HG03558 (cell line): Measurements from ENCODE around the gene DNAJB4.
A peak's percentile ranks its signal among the peaks of the same experiment; 100 is the strongest.
"Not testable (repeated sequence)": the region's sequence is repeated elsewhere in the genome, so short reads cannot be mapped to it uniquely, and the experiment has no call there.

ENCODE experiments used
- ATAC-seq: cut with Tn5 transposase; IDR thresholded peaks from one replicate; pipeline ENCODE4 v1.9.1; 2021; ENCODE audit warnings: moderate number of reproducible peaks; ENCODE audit not compliant: unreplicated experiment; ENCODE audit errors: extremely low read depth

DNAJB4 gene

DNA sequence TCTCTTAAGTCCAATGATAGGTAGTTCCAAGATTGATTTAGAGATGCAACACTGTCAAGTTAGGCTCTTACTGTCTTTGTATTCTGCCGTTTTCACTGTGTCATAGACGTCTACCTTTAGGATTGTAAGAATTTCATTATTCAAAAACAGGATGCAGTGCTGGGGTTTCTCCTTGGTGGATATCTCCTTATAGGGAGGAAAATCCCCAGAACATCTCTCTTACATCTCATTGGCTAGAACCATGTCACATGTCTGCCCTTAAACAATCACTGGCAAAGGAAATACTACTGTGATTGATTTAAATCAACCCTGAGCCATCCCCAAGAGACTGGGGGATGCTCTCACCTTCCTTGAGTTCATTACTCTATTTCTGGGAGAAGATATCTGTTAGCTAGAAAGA lies 15.0 kb upstream of the DNAJB4 start:
- ATAC-seq = no peak

DNA sequence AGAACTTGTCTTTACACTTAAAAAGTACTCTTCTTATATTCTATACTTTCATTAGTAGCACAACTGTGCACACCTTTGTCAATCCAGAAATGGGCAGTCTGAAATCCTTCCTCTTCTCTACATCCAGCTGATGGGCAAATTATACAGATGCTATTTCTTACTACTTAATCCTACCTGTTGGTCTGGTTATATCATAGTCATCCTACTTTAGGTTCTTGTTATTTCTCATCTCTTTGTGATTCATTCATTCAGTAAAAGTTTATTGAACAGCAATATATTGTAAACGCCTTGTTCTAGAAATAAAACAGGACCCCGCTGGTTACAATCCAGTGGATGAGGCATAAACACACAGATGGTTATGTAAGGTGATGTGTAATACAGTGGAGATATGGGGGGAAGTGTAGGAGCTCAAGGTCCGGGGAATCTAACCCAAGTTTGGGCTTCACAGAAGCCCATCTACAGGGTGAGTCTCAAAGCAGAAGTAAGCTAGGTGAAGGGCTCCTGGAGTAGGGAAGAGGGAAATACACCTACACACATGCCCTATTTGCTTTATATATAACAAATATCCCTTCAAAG lies 14.0 kb upstream of the DNAJB4 start:
- no peak for ATAC-seq

DNA sequence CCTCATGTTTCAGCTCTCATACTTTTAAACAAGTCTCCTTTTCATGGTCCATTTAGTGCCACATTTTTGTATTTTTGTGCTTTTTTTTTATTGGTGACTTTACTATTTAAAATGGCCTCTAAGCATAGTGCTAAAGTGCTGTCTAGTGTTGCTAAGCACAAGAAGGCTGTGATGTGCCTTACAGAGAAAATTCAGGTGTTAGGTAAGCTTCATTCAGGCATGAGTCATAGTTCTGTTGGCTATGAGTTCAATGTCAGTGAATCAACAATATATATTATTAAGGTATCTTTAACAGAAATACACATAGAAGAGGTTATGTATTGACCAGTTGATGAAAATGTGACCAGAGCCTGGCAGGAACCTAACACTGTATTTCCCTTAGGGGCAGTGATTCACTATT lies 13.1 kb upstream of the DNAJB4 start:
- ATAC-seq = no peak

DNA sequence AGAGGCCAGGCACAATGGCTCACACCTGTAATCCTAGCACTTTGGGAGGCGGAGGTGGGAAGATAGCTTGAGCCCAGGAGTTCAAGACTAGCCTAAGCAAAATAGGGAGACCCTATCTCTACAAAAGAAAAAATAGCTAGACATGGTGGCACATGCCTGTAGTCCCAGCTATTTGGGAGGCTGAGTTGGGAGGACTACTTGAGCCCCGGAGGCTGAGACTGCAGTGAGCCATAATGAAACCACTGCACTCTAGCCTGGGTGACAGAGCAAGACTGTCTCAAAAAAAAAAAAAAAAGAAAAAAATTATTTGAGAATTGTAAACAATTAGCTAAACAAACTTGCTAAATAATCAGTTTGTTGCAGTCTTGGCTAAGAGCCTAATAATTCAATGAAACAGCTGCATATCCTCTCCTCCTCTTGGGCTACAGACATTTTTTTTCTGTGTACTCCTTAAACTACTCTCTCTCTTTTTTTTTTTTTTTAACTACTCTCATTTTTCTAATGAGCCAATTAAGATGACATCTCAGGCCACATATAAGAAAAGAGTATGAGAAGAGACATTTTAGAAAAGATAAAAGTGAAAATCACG lies 10.5 kb upstream of the DNAJB4 start:
- no peak for ATAC-seq

DNA sequence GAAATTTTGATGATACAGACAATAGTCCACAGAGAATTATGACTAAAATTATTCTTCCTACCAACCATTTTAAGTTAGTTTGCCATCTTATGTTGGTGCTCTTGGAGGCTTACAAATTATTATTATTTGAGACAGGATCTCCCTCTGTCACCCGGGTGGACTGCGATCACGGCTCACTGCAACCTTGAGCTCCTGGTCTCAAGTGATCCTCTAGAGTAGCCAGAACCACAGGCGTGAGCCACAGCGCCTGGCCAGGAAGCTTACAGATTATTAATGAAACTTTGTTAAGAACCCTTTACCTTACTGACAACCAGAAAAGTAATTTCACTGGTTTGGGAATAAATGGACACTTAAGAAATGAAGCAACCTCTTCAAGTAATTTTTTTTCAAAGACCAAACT lies 8.0 kb upstream of the DNAJB4 start:
- ATAC-seq = no peak

DNA sequence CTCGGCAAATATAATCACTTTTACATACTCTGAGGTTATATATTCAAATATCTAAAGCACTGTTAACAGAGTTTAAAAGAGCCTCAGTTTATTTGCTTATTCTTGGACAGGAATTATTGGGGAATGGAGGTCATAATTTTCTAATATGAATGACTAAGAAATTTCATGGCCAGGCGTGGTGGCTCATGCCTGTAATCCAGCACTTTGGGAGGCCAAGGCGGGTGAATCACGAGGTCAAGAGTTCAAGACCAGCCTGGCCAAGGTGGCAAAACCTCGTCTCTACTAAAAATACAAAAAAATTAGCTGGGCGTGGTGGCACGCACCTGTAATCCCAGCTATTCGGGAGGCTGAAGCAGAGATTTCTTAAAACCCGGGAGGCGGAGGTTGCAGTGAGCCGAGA lies 4.2 kb upstream of the DNAJB4 start:
- not testable (repeated sequence) for ATAC-seq

DNA sequence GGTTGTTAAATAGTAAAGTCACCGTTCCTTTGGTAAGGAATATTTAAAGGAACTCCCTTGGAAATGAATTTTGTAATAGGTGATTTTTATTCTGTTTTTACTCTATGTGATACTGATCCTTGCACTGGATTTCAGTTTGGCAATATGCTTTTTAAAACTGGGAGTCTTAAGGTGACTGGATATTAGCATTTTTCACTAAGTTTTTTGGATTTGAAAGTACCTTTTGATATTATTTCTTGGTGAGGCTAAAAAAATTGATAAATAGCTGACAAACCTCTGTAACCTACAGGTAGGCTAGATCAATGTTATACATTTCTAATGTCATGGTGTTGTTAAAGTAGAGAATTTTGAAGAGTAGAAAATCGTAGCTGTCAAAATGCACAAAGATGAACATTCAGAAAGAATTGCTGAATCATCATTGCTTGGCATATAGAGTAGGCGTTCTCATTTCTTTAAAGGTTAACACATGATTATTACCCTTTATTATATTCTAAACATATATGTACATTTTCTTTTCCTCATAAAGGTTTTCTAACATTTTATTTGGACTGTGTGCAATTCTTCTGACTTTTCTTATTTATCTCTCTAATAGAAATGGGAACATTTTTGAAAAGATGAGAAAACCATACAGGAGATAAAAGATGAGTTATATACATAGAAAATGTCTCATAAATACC lies 1.5 kb upstream of the DNAJB4 start:
- no peak for ATAC-seq

DNA sequence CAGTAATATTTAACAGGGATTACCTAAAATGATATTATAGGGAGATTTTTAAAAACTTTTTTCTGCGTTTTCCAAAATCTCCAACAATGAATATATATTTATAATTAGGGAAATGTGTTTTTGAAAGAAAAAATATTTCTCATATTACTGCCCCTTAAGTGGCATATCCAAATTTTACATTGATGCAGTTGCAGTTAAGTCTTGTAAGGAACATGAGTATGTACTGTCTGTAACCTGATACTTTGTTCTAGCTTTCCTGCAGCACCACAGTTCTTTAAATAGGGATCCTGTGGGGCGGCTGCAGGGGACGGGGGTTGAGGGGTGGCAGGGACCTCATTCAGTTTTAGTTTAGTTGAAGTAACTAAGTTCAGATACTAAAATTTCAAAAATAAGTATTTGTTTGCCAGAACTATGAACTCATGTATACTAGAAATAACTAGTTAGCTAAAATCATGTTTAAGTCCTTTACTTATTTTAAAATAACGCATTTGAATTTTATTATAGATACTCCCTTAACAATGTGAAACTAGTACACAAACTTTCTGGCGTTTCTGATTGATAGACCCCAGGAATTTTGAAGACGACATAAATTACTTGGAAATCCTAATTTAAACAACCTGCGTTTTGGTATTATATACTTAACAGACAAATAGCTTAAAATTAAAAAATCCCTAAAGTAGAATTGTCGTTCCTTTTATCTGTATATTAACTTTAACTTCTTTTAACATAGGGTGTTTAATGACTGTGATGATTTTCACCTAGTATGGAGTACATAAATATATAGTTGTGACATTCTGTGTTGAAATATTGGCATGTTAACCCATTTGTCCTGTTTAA lies 639 bp upstream of the DNAJB4 start:
- peak; percentile 18 for ATAC-seq

DNA sequence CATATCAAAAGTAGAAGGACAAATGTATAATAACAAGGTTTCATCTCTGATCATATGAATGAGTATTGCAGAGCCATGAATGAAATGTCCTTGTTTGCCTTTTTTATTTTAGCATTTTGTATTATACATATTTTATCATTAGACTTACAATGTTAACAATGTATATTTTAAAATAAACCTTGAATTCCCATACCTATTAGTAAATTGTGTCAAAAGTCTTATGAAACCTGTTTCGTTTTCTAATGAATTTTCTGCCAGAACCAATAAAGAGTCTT lies 646 bp downstream of the DNAJB4 start:
- ATAC-seq = no peak

DNA sequence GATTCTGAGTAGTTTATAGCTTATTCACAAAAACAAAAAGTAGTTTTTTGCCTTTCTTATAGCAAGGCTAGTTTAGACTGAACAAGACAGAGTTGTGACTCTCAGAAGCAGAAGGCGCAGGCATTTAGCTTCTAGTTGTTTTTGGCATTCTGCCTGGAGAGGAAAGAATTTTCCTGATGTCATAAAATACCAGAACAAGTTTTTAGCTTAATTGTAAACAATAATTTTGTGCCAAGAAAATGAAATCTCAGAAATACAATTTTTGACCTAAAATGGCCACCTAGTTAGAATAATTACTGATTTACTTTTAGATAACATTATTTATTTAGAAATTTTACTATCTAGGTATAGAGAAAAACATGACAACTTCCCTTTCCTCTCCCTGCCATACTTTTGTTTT lies 1.0 kb downstream of the DNAJB4 start:
- no peak for ATAC-seq

DNA sequence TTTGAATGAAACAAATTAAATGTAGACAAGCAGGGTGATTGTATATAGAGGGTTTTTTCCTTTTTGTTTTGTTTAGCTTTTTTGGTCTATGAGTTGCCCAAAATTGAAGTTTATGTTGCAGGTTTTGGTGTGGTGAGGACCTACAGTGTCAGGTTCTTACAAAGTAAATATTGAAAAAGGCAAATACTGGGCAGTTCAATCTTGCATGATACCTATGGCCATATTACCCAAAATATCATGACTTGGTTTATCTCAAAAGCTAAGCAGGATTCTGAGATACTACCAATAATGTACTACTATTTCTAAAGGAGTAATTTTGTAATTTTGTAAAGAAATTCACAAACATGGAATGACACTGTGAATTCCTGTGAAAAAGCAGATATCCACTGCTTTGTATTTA lies 1.8 kb downstream of the DNAJB4 start:
- no peak for ATAC-seq

DNA sequence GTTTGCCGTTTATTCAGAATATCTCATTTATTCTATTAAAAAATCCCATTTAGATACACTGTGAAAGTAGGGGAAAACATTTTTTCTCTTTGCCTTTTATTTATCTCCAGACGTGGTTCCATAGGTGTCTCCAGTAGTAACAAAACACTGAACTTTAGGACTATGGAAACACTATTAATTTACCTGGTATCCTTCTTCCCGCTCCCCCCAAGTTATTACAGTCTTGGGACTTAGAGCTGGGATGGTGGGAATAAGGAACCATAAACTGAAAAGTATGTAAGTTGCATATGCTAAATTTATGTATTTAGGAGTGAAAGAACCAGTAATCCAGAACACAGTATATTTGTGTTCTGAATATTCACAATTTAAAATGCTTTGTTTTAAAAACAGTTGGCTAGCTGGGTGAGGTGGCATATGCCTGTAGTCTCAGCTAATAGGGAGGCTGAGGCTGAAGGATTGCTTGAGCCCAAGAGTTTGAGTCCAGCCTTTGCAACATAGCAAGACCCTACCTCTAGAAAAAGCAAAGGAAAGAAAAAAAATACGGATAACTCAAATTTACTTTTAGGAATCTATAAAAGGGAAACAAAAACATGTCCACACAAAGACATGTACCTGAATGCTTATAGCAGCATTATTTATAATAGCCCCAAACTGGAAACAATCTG lies 3.1 kb downstream of the DNAJB4 start:
- ATAC-seq = no peak

DNA sequence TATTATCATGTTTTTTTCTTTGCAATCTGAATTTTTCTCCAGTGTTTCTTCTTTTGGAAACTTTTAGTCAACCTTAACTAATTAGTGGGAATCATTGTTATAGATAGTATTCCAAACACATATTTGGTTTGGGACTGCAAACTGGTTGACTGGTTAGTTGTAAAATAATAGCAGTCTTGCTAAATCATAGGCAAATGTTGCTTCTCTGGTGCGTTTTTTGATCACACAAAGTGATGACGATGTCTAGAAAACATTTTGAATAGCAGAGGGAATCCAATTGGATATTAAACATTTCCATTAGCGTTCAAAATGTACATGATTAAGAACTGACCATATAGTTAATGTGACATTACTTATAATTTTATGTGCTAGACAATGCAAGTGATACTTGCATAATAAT lies 4.5 kb downstream of the DNAJB4 start:
- no peak for ATAC-seq

DNA sequence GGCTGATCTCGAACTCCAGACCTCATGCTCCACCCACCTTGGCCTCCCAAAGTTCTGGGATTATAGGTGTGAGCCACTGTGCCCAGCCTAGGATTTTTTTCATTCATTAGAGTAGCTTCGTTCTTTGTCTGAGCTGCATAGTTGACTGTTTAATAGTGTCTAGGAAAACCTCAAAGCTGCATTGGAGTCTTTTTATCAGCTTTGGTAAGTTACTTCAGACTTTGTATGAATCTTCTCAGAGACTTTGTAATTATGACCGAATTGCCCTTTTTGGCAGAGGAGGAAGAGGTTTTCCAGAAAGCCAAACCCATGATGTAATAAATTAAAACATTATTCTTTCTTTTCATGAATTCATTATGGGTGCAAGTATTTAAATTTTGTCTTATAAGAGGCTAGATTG lies 5.1 kb downstream of the DNAJB4 start:
- ATAC-seq = no peak

DNA sequence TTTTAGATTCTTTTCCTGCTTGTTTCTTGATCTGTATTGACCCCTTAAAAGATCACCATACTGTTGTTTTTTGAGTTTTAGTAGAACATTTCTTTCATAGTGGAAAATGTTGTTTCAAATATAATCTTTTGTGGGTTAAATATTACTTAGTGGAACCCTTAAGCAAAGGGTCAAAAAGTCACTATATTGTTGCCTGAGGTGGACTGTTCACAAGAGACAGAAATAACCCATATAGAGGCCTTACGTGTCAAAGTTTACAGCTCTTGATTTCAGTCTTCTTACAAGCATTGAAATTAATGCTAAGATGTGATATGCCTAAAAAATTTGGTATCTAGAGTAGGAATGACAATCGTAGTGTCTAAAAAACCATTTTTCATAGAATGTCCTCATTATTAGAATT lies 6.3 kb downstream of the DNAJB4 start:
- no peak for ATAC-seq

DNA sequence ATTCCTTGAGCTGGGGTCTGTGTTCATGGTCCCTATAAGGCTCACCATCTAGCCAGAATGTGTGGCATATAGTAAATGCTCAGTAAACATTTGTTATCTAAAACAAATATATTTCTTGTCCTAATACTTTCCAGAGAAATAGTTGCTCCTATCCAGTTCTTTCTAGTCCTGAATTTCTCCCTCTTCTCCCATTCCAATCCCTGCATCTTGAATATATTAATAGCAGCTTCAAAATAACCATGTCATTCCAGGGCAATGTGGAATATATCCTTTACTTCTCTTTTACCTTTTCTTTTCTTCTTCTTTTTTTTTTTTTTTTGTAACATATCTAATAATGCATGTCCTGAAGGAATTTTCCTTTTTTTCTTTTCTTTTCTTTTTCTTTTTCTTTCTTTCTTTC lies 10.4 kb downstream of the DNAJB4 start:
- no peak for ATAC-seq

DNA sequence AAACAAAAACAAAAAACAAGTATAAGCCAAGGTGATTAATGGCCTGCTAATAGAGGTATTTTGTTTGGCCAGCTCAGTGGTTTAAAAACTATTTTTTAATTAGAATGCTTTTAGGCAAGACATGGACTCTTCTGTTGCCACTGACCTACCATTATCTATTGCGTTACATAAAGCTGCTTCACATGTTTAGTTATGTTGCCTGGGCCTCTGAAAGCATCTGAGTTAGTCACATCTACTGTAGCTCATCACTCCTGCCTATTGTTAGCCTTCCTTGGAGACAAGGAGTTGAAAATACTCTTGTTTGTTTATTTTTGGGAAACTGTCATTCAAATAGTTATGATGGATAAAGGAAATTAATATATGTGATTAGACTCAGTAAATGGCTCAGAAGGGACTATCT lies 14.3 kb downstream of the DNAJB4 start:
- ATAC-seq = no peak

DNA sequence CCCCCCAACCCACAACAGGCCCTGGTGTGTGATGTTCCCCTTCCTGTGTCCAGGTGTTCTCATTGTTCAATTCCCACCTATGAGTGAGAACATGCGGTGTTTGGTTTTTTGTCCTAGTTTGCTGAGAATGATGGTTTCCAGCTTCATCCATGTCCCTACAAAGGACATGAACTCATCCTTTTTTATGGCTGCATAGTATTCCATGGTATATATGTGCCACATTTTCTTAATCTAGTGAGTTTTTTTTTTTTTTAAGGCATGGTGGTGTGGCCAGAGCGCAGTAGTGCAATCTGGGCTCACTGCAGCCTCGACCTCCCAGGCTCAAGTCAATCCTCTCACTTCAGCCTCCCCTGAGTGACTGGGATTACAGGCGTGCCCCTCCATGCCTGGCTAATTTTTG lies 16.4 kb downstream of the DNAJB4 start:
- not testable (repeated sequence) for ATAC-seq

DNA sequence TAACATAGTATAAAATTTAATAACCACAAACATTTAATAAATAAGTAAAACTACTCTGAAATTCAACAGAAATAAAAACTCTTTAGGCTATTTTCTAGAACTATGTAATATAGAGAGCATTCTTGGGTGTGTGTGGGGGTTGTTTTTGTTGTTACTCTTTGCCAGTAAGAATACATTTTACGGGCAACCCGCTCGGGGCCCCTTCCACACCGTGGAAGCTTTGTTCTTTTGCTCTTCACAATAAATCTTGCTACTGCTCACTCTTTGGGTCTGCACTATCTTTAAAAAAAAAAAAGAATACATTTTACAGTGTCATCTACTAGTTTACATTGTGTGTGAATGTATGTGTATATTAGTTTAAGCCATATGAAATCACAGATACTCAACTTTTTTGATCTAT lies 25.1 kb downstream of the DNAJB4 start:
- no peak for ATAC-seq

DNA sequence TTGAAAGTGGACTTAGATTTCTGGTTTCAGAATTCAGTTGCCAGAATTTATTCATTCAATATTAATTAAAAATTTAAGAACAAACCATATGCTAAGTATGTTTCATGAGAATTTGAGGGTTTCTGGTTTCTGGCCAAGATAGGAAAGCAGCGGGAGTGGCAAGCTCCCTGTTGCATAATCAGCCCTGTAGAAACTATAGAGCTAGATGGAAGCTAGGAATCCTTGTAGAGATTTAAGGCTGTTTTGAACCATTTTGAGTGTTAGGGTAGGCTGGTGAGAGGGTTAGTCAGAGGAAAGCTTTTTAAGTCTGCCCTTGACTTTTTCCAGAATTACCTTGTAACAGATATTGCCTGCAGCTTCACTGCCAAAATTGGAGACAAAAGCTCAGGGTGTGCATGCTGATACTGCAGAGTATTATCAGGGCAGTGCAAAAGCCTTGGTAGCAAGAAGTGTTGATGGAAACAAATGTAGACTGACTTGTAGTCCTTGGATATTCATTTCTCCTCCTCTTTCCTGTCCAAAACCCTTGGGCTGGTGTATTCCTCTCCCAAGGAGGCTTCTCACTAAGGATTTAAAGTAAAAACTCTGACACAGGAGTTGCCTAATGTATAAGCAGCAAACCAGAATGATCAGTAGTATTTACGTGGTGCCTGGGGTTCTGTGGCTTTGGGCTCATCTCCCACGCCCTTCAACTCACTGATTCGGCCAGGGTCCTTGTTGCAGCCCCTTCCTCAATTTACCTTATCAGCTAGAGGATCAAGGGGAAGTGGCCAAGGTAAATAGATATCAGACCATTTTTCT lies 28.5 kb downstream of the DNAJB4 start:
- ATAC-seq = no peak
